Measurements from ENCODE around the gene GJB3.

GRCh38 chr1:34744851-34745250 is 36.2 kb upstream of the GJB3 start:
- TF ChIP-seq POLR2AphosphoS5 (IDR thresholded peaks at IDR 0.05; ENCODE audit: low read depth, low read length) = no peak
- no peak for TF ChIP-seq POLR2A (IDR thresholded peaks at IDR 0.05; ENCODE audit: low read depth, low read length)
- TF ChIP-seq TAF1 (IDR thresholded peaks at IDR 0.05; ENCODE audit: low read depth, low read length) = no peak
